Endothelial cell of umbilical vein (primary cell): ENCODE results near the gene ZDHHC24. TPM values are rescaled to one million over a fixed set of nuclear protein-coding genes. Genes with fewer than 3 reads are reported as not detected.

Source experiments
- BruUV-seq: library from RNA; stranded (reverse); fragments of 400-500 nt; replicated peaks from 2 replicates; lab custom pipeline; 2021; lab: Mats Ljungman, UMichigan
- CTCF ChIA-PET: fragments of 300-600, 350-600 bp; sonication (Branson Sonifier 250); formaldehyde crosslinking; loops from one replicate; lab custom pipeline; 2021; ENCODE audit warnings: antibody characterized with exemption, inconsistent platforms; lab: Charles Lee
- POLR2A ChIA-PET: fragments of 300-600, 350-600 bp; sonication (Branson Sonifier 250); formaldehyde crosslinking; loops from one replicate; lab custom pipeline; 2021; ENCODE audit warnings: antibody characterized with exemption, inconsistent platforms; lab: Charles Lee
- DNase-seq: peaks from one replicate; pipeline ENCODE4 v3.0.0-alpha.2; 2011; ENCODE audit warnings: low read depth, low spot score
- FAIRE-seq: peaks from 2 replicates; lab custom pipeline; 2011; peaks lifted over from hg19 to GRCh38; lab: Jason Lieb, UNC
- H2AFZ ChIP-seq: 2 replicates; pipeline ENCODE4 v1.6.0; 2012; ENCODE audit warnings: low read depth, low read length, control low read depth, inconsistent platforms
- H3K27ac ChIP-seq: 2 replicates; pipeline ENCODE4 v1.5.1; 2011; ENCODE audit warnings: low read depth, mild to moderate bottlenecking, control low read depth, low read length, moderate library complexity; ENCODE audit not compliant: insufficient read depth
- H3K27me3 ChIP-seq, 2 experiments: 2 replicates each; pipeline versions ENCODE4 v1.6.0 to v1.6.1; 2011; ENCODE audit warnings: low read length in 2 of 2, mixed read lengths in 1 of 2; ENCODE audit not compliant: control insufficient read depth in 2 of 2, insufficient read depth in 2 of 2
- H3K36me3 ChIP-seq, 2 experiments: 2 replicates in 1 of 2; 3 replicates in 1 of 2; pipeline ENCODE4 v1.5.1; 2011; ENCODE audit warnings: low read length in 2 of 2, mild to moderate bottlenecking in 1 of 2, moderate library complexity in 1 of 2; ENCODE audit not compliant: control insufficient read depth in 2 of 2, insufficient read depth in 2 of 2; ENCODE audit errors: extremely low read depth in 1 of 2
- H3K4me1 ChIP-seq: 3 replicates; pipeline ENCODE4 v1.5.1; 2011; ENCODE audit warnings: mild to moderate bottlenecking, low read length; ENCODE audit not compliant: control insufficient read depth, insufficient read depth; ENCODE audit errors: extremely low read depth
- H3K4me2 ChIP-seq: 2 replicates; pipeline ENCODE4 v1.6.1; 2011; ENCODE audit warnings: low read length, control low read depth, mixed read lengths; ENCODE audit not compliant: insufficient read depth
- H3K4me3 ChIP-seq, 3 experiments: fragments of 200-600 bp in 1 of 3; sonication (generic), shearing (Covaris generic) in 1 of 3; replicated peaks in 1 of 3; 2 replicates each; pipeline ENCODE4 v1.5.1; 2011 to 2016; ENCODE audit warnings: control low read depth in 3 of 3, low read length in 3 of 3, mild to moderate bottlenecking in 2 of 3, inconsistent platforms in 1 of 3, low read depth in 1 of 3, moderate library complexity in 1 of 3; ENCODE audit not compliant: insufficient read depth in 1 of 3
- H3K79me2 ChIP-seq: 2 replicates; pipeline ENCODE4 v1.6.0; 2012; ENCODE audit warnings: low read length, inconsistent platforms; ENCODE audit not compliant: control insufficient read depth, insufficient read depth
- H3K9ac ChIP-seq: replicated peaks from 2 replicates; pipeline ENCODE3; 2011; ENCODE audit warnings: low read length, control low read depth; ENCODE audit not compliant: insufficient read depth; ENCODE audit errors: extremely low read depth
- H3K9me1 ChIP-seq: replicated peaks from 3 replicates; pipeline ENCODE4 v1.6.0; 2011; ENCODE audit warnings: mild to moderate bottlenecking, low read length; ENCODE audit not compliant: control insufficient read depth, insufficient read depth; ENCODE audit errors: extremely low read depth
- H3K9me3 ChIP-seq: replicated peaks from 2 replicates; pipeline ENCODE4 v1.5.1; 2012; ENCODE audit warnings: low read length, inconsistent platforms; ENCODE audit not compliant: control insufficient read depth, insufficient read depth
- H4K20me1 ChIP-seq: replicated peaks from 2 replicates; pipeline ENCODE3; 2011; ENCODE audit warnings: mild to moderate bottlenecking, low read length; ENCODE audit not compliant: control insufficient read depth, insufficient read depth; ENCODE audit errors: extremely low read depth
- EZH2 ChIP-seq: IDR thresholded peaks from 2 replicates; pipeline ENCODE4 v1.6.1; 2012; ENCODE audit warnings: borderline replicate concordance, low read depth, mild to moderate bottlenecking, moderate library complexity, low read length, inconsistent platforms; ENCODE audit not compliant: severe bottlenecking
- FOS ChIP-seq: IDR thresholded peaks from 2 replicates; pipeline ENCODE4 v1.6.1; 2011; ENCODE audit warnings: mild to moderate bottlenecking, low read length, moderate library complexity, borderline replicate concordance; ENCODE audit not compliant: insufficient read depth
- GATA2 ChIP-seq: IDR thresholded peaks from 2 replicates; pipeline ENCODE4 v1.7.0; 2011; ENCODE audit warnings: low read depth, mild to moderate bottlenecking, moderate library complexity, mixed read lengths, low read length; ENCODE audit not compliant: insufficient read length, insufficient read depth
- JUN ChIP-seq: IDR thresholded peaks from 2 replicates; pipeline ENCODE4 v1.6.1; 2011; ENCODE audit warnings: borderline replicate concordance, low read depth; ENCODE audit not compliant: insufficient read length, insufficient read depth
- MAX ChIP-seq: IDR thresholded peaks from 2 replicates; pipeline ENCODE4 v1.6.1; 2011; ENCODE audit not compliant: insufficient read depth, insufficient read length
- MYC ChIP-seq: IDR thresholded peaks from one replicate; pipeline ENCODE4 v1.6.1; 2011; ENCODE audit warnings: mild to moderate bottlenecking, low read depth, low read length
- POLR2A ChIP-seq: IDR thresholded peaks from 2 replicates; pipeline ENCODE4 v1.6.1; 2012; ENCODE audit warnings: low read depth, mild to moderate bottlenecking, control low read depth, low read length
- POLR2AphosphoS5 ChIP-seq: IDR thresholded peaks from 2 replicates; pipeline ENCODE4 v1.6.1; 2012; ENCODE audit warnings: low read depth, mild to moderate bottlenecking, control low read depth, low read length, moderate library complexity; ENCODE audit not compliant: insufficient read depth
- dilution Hi-C: fragments of 300-500 bp; cut with MboI; formaldehyde crosslinking; loops from one replicate; pipeline ENCODE4 v1.15.0; 2019; ENCODE audit warnings: low sequenced_read_pairs; ENCODE audit not compliant: extremely low pct_ligation_motif_present
- intact Hi-C: fragments of 100-400 bp; cut with micrococcal nuclease; formaldehyde crosslinking; loops from one replicate; pipeline ENCODE4 v1.10.0; 2022
- polyA plus RNA-seq, 4 experiments: library from polyadenylated mRNA; depleted of rRNA in 3 of 4; stranded (reverse) in 3 of 4; unstranded in 1 of 4; fragments of >200 nt; gene quantifications; 2 replicates each; pipeline versions ENCODE4 v1.2.1 to v1.2.3, GENCODE V29; 2011 to 2012; ENCODE audit warnings: missing spikeins in 1 of 4
- total RNA-seq: library from RNA; stranded (reverse); gene quantifications from 2 replicates; pipeline ENCODE4 v1.2.3, GENCODE V29; 2021

ZDHHC24 gene
- total and polyA plus RNA-seq, 2 donors (not counting 3 experiments of a cell fraction or from before 2014, with no cell fraction given), result 20.1 to 21.1 TPM

- Histone ChIP-seq H3K79me2 (no peaks in the 10 kb centered on the region), H3K27ac (no peak overlapping the region), H3K4me1 (peaks cover 3% of the 10 kb centered on the region), H2AFZ (no peak overlapping the region), H3K4me3 (no peak overlapping the region), H3K36me3 (no peaks in the 10 kb centered on the region), H3K4me2 (no peak overlapping the region), H3K9ac (no peak overlapping the region), H3K9me1 (no peaks in the 10 kb centered on the region), H3K27me3 (no peaks in the 10 kb centered on the region), H4K20me1 (no peaks in the 10 kb centered on the region), H3K9me3 (no peaks in the 10 kb centered on the region)
- TF ChIP-seq JUN (no peak), GATA2 (no peak), MYC (no peak), FOS (no peak), POLR2A (no peak), POLR2AphosphoS5 (no peak), MAX (no peak), EZH2 (no peak)
- no TSS peak for BruUV-seq
- ChIA-PET CTCF (no interaction called here), POLR2A (no interaction called here)
- FAIRE-seq (no peak), DNase-seq (no peak)
- intact Hi-C loops, result no loop called here
- dilution Hi-C loops, result no loop called here
These were observed 25.0 kb upstream of the ZDHHC24 start for GRCh38 chr11:66570850-66571180.
